CD4-positive, alpha-beta T cell treated with Interleukin-4 for 4 hours (primary cell): Measurements from ENCODE around the gene CERS6.
A peak's percentile ranks its signal among the peaks of the same experiment; 100 is the strongest.
"Not testable (repeated sequence)": the region's sequence is repeated elsewhere in the genome, so short reads cannot be mapped to it uniquely, and the experiment has no call there.

ENCODE experiments used
- DNase-seq: peaks from one replicate; pipeline ENCODE4 v3.0.0-alpha.2; 2020

CERS6 gene, protein sequence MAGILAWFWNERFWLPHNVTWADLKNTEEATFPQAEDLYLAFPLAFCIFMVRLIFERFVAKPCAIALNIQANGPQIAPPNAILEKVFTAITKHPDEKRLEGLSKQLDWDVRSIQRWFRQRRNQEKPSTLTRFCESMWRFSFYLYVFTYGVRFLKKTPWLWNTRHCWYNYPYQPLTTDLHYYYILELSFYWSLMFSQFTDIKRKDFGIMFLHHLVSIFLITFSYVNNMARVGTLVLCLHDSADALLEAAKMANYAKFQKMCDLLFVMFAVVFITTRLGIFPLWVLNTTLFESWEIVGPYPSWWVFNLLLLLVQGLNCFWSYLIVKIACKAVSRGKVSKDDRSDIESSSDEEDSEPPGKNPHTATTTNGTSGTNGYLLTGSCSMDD

DNA sequence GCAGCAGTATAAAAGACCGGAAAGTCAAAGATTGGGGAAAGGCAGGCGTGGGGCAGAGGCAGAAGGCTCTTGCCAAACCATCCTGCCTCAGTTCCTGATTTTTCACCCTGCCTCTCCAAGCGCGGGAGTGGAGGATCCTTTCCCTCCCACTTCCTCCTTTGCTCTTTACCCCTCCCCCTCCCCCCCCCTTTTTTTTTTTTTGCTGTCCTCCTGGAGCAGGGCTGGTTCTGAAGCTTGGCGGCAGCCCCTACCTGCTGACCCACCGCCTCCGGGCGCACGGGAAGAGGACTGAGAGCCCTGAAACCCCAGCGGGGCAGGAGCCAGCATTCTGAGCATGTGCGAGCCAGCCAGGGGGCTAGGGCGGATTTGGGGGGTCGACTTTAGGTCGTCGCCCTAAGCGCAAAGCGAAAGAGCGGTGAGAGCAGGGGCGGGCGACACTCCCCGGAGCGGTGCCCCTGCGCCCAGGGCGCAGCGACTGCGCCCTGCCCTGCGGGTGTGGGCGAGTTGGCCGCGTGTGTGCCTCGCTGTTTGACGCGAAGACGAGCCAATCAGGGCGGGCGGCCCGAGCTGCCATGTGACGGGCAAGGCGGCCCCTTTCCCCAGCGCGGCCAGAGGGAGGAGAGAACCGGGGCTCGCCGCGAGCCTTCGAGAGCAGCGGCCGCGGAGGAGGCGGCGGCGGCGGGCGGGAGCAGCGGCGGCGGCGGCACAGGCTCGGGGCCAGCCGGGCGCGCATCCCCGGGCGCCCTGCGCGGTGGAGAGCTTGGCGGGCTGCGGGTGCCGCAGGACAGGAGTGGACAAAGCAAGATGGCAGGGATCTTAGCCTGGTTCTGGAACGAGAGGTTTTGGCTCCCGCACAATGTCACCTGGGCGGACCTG is at the start of gene CERS6:
TSS of gene CERS6 (plus strand) at position 628 of the 876 bp plus-strand sequence. CDS start at position 805, 177 bp downstream.
- DNase-seq = peak; percentile 71

GRCh38 chr2:168412301-168412700 is 43.8 kb upstream of the CERS6 start:
- not testable (repeated sequence) for DNase-seq

DNA sequence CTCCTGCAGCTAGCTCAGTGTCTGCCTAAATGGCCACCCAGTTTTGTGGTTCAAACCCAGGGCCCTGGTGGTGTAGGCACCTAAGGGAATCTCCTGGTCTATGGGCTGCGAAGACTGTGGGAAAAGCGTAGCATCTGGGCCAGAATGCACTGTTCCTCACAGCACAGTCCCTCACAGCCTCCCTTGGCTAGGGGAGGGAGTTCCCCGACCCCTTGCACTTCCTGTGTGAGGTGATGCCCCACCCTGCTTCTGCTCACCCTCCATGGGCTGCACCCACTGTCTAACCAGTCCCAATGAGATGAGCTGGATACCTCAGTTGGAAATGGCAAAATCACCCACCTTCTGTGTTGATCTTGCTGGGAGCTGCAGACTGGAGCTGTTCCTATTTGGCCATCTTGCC is 43.0 kb upstream of the CERS6 start:
- DNase-seq = not testable (repeated sequence)

DNA sequence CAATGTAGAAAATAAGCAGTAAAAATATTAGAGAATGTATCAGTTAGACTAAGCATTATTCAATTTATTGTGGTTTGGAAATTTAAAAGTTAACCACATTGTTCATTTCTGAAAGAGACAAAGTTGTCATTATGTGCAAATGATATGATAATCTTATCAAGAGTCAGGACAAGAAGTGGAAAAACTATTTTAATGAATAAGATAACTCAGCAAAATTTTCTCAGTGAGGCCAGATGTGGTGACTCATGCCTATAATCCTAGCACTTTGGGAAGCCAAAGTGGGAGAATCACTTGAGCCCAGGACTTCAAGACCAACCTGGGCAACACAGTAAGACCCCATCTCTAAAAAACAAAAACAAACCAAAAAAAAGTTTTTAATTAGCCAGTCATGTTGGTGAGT is 39.5 kb upstream of the CERS6 start:
- DNase-seq = no peak

DNA sequence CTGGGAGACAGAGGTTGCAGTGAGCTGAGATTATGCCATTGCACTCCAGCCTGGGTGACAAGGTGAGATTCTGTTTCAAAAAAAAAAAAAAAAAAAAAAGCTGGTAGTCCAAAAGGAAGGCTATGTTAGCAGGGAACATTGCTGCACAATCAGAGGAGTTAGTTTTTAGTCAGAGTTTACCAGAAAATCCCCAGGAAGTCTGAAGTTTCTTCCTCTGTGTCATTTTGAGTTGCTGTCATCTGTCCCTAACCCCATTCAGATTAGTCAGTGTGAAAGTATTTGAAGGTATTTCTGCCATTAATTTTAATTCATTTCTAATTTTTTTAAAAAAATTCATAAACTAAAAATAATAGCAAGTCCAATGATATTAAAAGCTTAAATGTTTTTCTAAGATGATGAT is 33.5 kb upstream of the CERS6 start:
- no peak for DNase-seq

GRCh38 chr2:168424112-168424951 is 31.7 kb upstream of the CERS6 start:
- no peak for DNase-seq

GRCh38 chr2:168424971-168425370 is 31.1 kb upstream of the CERS6 start:
- no peak for DNase-seq

DNA sequence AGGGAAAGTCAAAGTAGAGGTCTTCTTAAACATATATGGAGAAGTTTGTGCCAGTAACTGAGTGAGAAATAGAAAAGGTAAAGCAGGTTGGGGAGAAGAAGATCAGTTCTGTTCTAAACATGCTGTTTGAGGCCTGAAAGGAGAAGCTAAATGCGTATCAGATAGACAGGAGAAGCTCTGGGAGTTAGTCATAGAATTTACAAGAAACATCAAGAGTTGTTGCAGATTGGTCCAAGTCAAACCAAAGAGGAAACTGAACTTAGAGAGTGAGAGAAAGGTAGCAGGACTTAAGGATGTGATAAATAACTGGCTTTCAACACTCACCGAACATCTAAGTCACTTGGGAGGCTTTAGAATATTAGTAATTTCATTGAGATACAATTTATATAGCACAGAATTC is 29.2 kb upstream of the CERS6 start:
- no peak for DNase-seq

DNA sequence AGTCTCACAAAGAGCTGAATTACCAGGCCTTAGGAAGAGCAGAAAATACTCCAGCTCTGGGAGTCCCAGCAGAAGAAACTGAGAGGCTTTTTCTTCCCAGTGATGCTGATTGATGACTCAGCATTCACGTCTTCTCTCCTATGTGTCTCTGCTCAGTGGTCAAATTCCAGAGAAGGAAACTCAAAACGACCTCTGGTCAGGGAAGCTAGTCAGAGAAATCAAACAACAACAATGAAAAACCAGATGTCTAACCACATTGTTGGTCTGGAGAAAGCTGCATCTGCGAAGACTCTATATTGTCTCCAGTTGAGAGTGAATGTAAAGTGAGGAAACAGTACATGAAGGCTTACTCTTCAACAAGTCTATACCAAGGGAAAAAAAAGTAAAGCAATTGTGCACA is 28.6 kb upstream of the CERS6 start:
- DNase-seq = no peak

GRCh38 chr2:168428431-168428830 is 27.6 kb upstream of the CERS6 start:
- no peak for DNase-seq

GRCh38 chr2:168429988-168430387 is 26.1 kb upstream of the CERS6 start:
- DNase-seq = no peak

DNA sequence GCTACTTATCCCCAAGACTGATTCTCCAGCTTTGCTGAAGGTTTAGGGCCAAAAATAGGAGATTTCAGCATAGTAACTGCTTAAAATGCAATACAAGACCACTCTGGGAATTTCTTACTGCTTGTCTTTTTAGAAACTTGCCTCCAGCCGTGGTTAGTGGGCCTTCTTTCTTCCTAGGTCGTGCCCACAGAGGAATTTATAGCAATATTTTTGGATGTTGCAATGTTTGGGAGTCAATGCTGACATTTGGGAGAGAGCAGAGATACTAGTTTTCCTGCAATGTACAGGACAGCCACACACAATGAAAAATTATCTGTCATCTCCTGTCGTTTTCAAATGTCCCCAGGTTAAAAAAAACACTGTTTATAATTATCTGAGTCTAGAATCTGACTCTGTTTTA is 25.6 kb upstream of the CERS6 start:
- no peak for DNase-seq

GRCh38 chr2:168431301-168432024 is 24.6 kb upstream of the CERS6 start:
- DNase-seq = no peak

- no peak for DNase-seq
These were observed 24.0 kb upstream of the CERS6 start for GRCh38 chr2:168432100-168432499.

GRCh38 chr2:168432565-168433186 is 23.4 kb upstream of the CERS6 start:
- DNase-seq = peak; percentile 45

GRCh38 chr2:168433527-168433926 is 22.5 kb upstream of the CERS6 start:
- DNase-seq = no peak

- DNase-seq = no peak
These were observed 21.9 kb upstream of the CERS6 start for GRCh38 chr2:168434146-168434545.

DNA sequence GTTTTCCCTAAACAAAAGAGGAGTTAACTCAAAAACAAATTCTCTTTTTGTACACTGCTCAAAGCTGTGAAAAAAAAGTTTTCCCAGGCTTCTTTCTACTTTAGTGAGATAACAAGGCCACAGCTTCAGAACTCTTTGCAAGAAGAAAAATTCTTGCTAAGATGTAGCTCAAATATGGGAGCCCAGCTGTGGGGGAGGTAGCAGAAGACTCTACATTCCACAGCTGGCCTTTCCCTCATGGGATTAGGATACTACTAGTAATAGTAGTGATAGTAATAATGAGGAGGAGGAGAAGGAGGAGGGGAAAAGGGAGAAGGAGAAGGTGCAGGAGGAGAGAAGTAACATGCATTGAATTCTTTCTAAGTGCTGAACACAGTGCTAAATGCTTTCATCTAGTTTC is 19.2 kb upstream of the CERS6 start:
- DNase-seq = no peak

DNA sequence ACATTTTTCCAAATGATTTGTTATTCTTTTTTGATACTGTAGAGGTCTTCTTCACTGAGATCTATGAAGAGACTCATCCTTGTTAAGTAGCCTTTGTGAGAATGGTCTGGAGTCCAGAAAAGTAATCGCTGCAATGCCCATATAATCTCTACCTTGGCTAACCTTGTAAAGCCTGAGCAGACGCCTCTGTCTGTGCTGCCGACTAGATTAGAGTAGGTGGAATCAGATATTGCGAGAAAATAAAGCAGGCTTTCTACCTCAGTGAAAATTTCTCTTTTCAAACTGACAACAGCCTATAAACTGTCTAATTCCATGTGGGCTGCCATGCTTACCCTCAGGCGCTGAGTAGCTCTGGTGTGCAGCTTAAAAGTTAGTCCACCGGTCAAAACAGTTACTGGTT is 17.5 kb upstream of the CERS6 start:
- no peak for DNase-seq

DNA sequence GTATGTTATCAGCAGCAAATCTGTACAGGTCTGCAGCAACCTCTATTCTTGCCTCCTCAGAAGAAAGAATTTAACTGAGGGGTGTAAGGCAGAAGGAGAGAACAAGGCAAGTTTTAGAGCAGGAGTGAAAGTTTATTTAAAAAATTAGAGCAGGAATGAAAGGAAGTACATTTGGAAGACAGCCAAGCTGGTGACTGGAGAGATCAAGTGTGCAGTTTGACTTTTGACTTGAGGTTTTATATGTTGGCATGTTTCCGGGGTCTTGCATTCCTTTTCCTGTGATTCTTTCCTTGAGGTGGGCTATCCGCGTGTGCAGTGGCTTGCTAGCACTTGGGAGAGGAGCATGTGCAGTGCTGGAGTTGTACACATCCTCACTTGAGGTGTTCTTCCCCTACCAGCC is 16.5 kb upstream of the CERS6 start:
- no peak for DNase-seq

GRCh38 chr2:168441214-168441872 is 14.7 kb upstream of the CERS6 start:
- DNase-seq = no peak
